Osteoblast (primary cell): ENCODE measurements around the gene RASGRF2. TPM values are rescaled to one million over a fixed set of nuclear protein-coding genes. Genes with fewer than 3 reads are reported as not detected.

Experiments
- DNase-seq: peaks from one replicate; pipeline ENCODE4 v3.0.0; 2011; ENCODE audit warnings: low spot score, mixed read lengths; ENCODE audit not compliant: insufficient read length; ENCODE audit errors: missing footprints
- H2AFZ ChIP-seq: 2 replicates; pipeline ENCODE4 v1.6.0; 2011; ENCODE audit warnings: mild to moderate bottlenecking, low read length
- H3K27ac ChIP-seq: 2 replicates; pipeline ENCODE4 v1.5.1; 2011; ENCODE audit warnings: mild to moderate bottlenecking, low read depth, low read length, moderate library complexity
- H3K27me3 ChIP-seq: 2 replicates; pipeline ENCODE4 v1.6.0; 2012; ENCODE audit warnings: mild to moderate bottlenecking, control low read depth, inconsistent platforms, low read length, moderate library complexity; ENCODE audit not compliant: insufficient read depth
- H3K36me3 ChIP-seq: 2 replicates; pipeline ENCODE4 v1.5.1; 2011; ENCODE audit warnings: mild to moderate bottlenecking, low read length, control low read depth, moderate library complexity; ENCODE audit not compliant: insufficient read depth
- H3K4me1 ChIP-seq: 2 replicates; pipeline ENCODE4 v1.5.1; 2011; ENCODE audit warnings: mild to moderate bottlenecking, low read length, control low read depth, moderate library complexity; ENCODE audit not compliant: insufficient read depth
- H3K4me2 ChIP-seq: 2 replicates; pipeline ENCODE4 v1.6.0; 2011; ENCODE audit warnings: mild to moderate bottlenecking, low read length; ENCODE audit not compliant: insufficient read depth
- H3K4me3 ChIP-seq: fragments of 200-600 bp; sonication (generic); 3 replicates; pipeline ENCODE4 v1.5.1; 2012; ENCODE audit warnings: mild to moderate bottlenecking, low read length, inconsistent platforms; ENCODE audit not compliant: insufficient read depth
- H3K79me2 ChIP-seq: 2 replicates; pipeline ENCODE4 v1.6.0; 2012; ENCODE audit warnings: mild to moderate bottlenecking, low read length, control low read depth, inconsistent platforms; ENCODE audit not compliant: insufficient read depth
- H3K9me3 ChIP-seq: 2 replicates; pipeline ENCODE4 v1.5.1; 2011; ENCODE audit warnings: low read depth, low read length, control low read depth
- H4K20me1 ChIP-seq: 2 replicates; pipeline ENCODE4 v1.6.0; 2012; ENCODE audit warnings: mild to moderate bottlenecking, low read length, control low read depth; ENCODE audit not compliant: insufficient read depth
- total RNA-seq: library from RNA; depleted of rRNA; stranded (reverse); fragments of >200 nt; gene quantifications from 2 replicates; pipeline ENCODE4 v1.2.3, GENCODE V29; 2012
- TF ChIP-seq, protein P1 (sequence below): IDR thresholded peaks from 2 replicates; pipeline ENCODE4 v1.5.1; 2011; ENCODE audit warnings: mild to moderate bottlenecking, low read depth, low read length, moderate library complexity; ENCODE audit errors: extremely low read depth

The RASGRF2 gene
- total RNA-seq, 1 donor: under 0.01 TPM

DNA sequence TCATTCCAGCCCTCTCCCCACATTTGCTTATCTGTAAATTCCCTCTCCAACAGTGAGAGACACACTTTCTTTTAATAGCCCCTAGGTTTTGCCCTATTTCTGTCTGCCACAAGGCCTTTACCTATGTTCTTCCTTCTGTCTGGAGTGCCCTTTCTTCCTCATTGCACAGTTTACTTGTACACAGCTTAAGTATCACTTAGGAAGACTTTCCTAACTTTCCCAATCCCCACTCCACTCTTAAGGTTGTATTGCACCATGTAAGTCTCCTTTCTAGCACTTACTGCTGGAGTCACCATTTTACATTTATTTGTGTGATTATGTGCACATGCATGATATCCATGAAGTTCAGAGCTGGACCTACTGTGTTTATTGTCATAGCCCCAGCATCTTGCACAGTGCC is 262.1 kb downstream of the RASGRF2 start:
- Histone ChIP-seq H3K4me3 (no peak overlapping the region), H3K36me3 (no peaks in the 10 kb centered on the region), H3K79me2 (no peaks in the 10 kb centered on the region), H4K20me1 (no peaks in the 10 kb centered on the region), H3K27me3 (no peaks in the 10 kb centered on the region), H3K4me1 (no peaks in the 10 kb centered on the region), H2AFZ (no peak overlapping the region), H3K9me3 (no peaks in the 10 kb centered on the region), H3K4me2 (no peak overlapping the region), H3K27ac (no peak overlapping the region)
- DNase-seq: no peak
- TF ChIP-seq, protein P1, sequence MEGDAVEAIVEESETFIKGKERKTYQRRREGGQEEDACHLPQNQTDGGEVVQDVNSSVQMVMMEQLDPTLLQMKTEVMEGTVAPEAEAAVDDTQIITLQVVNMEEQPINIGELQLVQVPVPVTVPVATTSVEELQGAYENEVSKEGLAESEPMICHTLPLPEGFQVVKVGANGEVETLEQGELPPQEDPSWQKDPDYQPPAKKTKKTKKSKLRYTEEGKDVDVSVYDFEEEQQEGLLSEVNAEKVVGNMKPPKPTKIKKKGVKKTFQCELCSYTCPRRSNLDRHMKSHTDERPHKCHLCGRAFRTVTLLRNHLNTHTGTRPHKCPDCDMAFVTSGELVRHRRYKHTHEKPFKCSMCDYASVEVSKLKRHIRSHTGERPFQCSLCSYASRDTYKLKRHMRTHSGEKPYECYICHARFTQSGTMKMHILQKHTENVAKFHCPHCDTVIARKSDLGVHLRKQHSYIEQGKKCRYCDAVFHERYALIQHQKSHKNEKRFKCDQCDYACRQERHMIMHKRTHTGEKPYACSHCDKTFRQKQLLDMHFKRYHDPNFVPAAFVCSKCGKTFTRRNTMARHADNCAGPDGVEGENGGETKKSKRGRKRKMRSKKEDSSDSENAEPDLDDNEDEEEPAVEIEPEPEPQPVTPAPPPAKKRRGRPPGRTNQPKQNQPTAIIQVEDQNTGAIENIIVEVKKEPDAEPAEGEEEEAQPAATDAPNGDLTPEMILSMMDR: no peak

DNA sequence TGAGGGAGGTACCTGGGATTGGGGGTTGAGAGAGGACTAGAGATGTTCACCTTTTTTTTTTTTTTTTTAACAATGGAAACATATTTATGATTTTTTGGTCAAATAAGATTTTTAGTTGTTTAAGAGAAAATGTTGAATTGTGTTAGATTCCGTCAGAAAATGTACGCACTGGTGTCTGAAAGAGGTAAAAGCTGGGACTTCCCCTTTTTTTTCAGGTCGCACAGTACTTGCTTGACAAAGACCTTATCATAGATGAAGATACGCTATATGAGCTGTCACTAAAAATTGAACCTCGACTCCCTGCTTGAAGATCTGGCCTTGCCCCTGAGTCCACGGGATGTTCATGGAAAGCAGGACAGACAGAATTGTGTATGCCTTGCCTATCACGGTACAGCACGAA is 265.3 kb downstream of the RASGRF2 start:
- Histone ChIP-seq H3K79me2 (no peaks in the 10 kb centered on the region), H3K27me3 (no peaks in the 10 kb centered on the region), H2AFZ (no peak overlapping the region), H3K4me1 (no peaks in the 10 kb centered on the region), H3K9me3 (no peaks in the 10 kb centered on the region), H4K20me1 (no peaks in the 10 kb centered on the region), H3K4me3 (no peak overlapping the region), H3K27ac (no peak overlapping the region), H3K4me2 (no peak overlapping the region), H3K36me3 (no peaks in the 10 kb centered on the region)
- DNase-seq: no peak
- TF ChIP-seq, protein P1: no peak

DNA sequence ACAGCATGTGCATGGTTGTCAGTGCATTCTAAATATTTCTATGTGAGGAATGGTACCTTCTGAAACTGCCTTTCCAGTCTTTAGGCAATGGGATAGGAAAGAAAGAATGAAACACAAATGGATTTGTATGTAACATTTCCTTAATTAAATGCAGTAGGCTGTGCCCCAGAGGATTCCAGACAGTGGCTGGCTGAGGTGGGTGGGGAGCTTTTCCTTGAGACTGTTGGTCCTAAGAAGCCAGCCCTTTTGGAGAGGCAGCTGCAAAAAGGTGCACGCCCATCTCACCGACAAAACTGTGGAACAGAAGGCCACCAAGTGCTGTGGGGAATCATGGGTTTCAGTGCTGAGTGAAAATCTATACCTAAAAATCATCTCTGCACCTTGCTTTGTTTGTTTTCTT is 266.1 kb downstream of the RASGRF2 start:
- Histone ChIP-seq H3K27ac (no peak overlapping the region), H4K20me1 (no peaks in the 10 kb centered on the region), H3K4me1 (no peaks in the 10 kb centered on the region), H3K4me2 (no peak overlapping the region), H3K79me2 (no peaks in the 10 kb centered on the region), H2AFZ (no peak overlapping the region), H3K36me3 (no peaks in the 10 kb centered on the region), H3K27me3 (no peaks in the 10 kb centered on the region), H3K9me3 (no peaks in the 10 kb centered on the region), H3K4me3 (no peak overlapping the region)
- no peak for DNase-seq
- TF ChIP-seq, protein P1: no peak

DNA sequence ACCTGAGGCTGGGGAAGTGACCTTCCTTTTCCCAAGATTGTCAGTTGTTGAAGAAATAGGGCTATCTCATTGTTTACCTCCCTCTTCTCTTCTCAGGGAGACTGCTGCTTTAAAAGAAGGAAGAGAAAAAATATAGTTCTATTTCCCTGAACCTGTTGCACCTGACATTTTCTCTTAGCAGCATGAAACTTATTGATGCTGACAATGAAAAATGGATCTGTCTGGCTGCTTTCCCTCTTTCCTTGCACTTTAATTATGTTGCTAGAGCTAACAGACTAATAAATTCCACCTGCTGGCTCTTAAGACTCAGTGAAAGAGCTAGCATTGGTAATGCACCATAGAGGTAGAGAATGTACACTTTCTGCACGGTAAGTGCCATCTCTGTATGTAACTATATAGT is 266.8 kb downstream of the RASGRF2 start:
- Histone ChIP-seq H3K27ac (no peak overlapping the region), H3K79me2 (no peaks in the 10 kb centered on the region), H3K9me3 (no peaks in the 10 kb centered on the region), H3K4me1 (no peaks in the 10 kb centered on the region), H2AFZ (no peak overlapping the region), H3K4me3 (no peak overlapping the region), H4K20me1 (no peaks in the 10 kb centered on the region), H3K4me2 (no peak overlapping the region), H3K36me3 (no peaks in the 10 kb centered on the region), H3K27me3 (no peaks in the 10 kb centered on the region)
- TF ChIP-seq, protein P1: no peak
- no peak for DNase-seq
